ENCODE data around the gene SASH1. TPM values are rescaled to one million over a fixed set of nuclear protein-coding genes. Genes with fewer than 3 reads are reported as not detected.
A peak's percentile ranks its signal among the peaks of the same experiment; 100 is the strongest.

SASH1 gene
- polyA plus RNA-seq, 3 donors from 2014 or later, result not detected

DNA sequence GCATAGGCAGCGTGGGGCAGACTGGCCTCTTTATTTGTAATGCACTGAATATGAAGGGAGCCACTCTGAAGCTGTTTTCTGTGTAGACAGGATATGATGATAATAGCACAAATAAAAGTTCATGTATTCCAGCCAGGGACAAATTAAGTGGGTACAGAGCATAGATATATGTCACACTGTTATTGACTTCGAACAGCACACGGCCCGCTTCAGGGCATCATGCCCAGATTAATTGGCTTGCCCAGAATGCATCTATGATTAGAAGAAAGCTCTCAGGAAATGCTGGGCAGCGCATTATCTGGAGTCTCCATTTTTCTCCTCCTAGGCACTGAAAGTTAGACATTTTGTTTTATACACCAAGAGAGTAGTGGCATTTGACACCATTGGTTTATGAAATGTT lies 26.3 kb upstream of the SASH1 start:
- H3K4me1 Mint-ChIP-seq, result no peaks in the 10 kb centered on the region
- H3K36me3 Mint-ChIP-seq, result no peaks in the 10 kb centered on the region

DNA sequence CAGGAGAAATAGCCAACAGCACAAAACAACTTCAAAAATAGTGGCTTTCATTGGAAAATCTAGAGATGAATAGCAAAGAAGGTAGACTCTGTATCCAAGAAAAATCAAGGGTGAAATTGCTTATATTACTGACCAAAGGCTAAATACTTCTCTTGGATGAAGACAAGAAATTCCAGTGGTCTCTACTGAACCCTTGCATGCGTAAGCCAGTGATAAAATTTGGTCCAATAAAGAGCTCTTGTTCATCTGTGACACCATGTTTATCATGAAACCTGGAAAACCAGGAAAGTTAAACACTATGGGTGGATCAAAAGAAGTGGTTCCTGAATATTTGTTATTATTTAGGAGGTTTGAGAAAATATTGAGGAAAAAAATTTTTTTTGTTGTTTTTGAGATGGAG lies 25.6 kb upstream of the SASH1 start:
- Mint-ChIP-seq H3K27ac (no peak overlapping the region), H3K9me3 (peaks cover 0 to 3% (median 0%) of the 10 kb centered on the region in 6 donors), H3K36me3 (no peaks in the 10 kb centered on the region), H3K27me3 (ENCODE audit: low read depth in 3 of 3) (no peaks in the 10 kb centered on the region), H3K4me3 (no peak overlapping the region), H3K4me1 (no peaks in the 10 kb centered on the region)
- DNase-seq, result no peak

More for the DNA sequence above, 26.3 kb upstream of the SASH1 start:
- no peak overlapping the region for H3K4me3 Mint-ChIP-seq
- no peak for DNase-seq
- no peaks in the 10 kb centered on the region for H3K27me3 Mint-ChIP-seq (ENCODE audit: low read depth in 3 of 3)
- H3K27ac Mint-ChIP-seq, result no peak overlapping the region
- peaks cover 0 to 3% (median 0%) of the 10 kb centered on the region in 6 donors for H3K9me3 Mint-ChIP-seq

DNA sequence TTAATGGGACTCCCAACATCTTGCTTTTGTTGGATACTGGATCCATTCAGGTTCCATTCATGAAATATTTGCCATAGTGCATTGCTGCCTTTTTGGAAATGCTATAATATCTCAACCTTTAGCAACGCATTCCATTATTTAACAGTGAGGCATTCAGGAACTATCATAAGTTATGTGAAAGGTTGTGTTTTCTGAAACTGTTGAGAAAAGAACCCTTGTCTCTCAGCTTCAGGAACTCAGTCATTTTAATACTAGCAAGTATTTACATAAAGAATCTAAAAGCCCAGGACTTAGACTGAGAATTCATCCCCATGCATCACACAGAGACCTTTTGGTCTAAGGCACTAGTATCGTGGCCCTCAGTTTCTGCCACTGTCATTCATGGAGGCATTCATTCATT lies 24.9 kb upstream of the SASH1 start:
- Mint-ChIP-seq H3K27ac (no peak overlapping the region), H3K36me3 (no peaks in the 10 kb centered on the region), H3K27me3 (ENCODE audit: low read depth in 3 of 3) (peaks cover 0 to 3% (median 0%) of the 10 kb centered on the region in 3 donors), H3K4me3 (no peak overlapping the region), H3K9me3 (peaks cover 0 to 2% (median 0%) of the 10 kb centered on the region in 6 donors), H3K4me1 (no peaks in the 10 kb centered on the region)
- no peak for DNase-seq

DNA sequence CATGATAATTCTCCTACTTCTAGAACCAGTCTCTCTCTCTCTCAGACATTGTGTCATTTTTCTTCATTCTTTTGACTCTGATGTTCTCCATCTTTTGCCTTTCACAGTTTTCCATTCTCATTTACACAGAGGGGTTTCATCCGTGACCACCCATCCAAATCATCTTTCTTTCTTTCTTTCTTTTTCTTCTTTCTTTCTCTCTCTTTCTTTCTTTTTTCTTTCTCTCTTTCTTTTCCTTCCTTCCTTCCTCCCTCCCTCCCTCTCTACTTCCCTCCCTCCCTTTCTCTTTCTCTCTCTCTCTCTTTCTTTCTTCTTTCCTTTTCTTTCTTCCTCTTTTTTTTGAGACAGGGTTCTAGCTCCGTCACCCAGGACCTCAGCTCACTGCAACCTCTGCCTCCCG lies 19.9 kb upstream of the SASH1 start:
- Mint-ChIP-seq H3K4me1 (peaks cover 0 to 12% of the 10 kb centered on the region in 2 donors), H3K9me3 (peaks cover 0 to 2% (median 0%) of the 10 kb centered on the region in 6 donors), H3K27me3 (ENCODE audit: low read depth in 3 of 3) (peaks cover 0 to 3% (median 2%) of the 10 kb centered on the region in 3 donors), H3K36me3 (no peaks in the 10 kb centered on the region), H3K4me3 (no peak overlapping the region), H3K27ac (no peak overlapping the region)
- DNase-seq, result no peak

DNA sequence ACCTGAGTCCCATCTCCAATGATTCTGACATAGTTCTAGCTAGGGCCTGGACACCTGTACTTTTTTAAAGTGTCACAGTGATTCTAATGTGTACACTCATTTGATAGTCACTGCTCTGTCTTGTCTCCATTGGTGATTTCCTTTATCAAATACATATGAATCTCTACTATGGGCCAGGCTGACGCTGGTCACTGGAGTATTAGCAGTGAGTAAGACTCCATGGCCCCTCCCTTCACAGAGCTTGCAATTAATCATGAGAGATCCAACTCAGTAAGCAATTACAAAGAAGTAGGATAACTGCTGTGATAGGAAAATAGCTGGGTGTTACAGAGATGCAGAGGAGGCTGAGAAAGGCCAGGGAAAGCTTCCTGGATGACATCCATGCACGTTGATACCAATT lies 19.3 kb upstream of the SASH1 start:
- H3K4me1 Mint-ChIP-seq, result peaks cover 0 to 12% of the 10 kb centered on the region in 2 donors
- peaks cover 0 to 2% (median 0%) of the 10 kb centered on the region in 6 donors for H3K9me3 Mint-ChIP-seq
- no peak for DNase-seq
- H3K27ac Mint-ChIP-seq, result no peak overlapping the region
- no peaks in the 10 kb centered on the region for H3K36me3 Mint-ChIP-seq
- peaks cover 0 to 3% (median 2%) of the 10 kb centered on the region in 3 donors for H3K27me3 Mint-ChIP-seq (ENCODE audit: low read depth in 3 of 3)
- H3K4me3 Mint-ChIP-seq, result no peak overlapping the region

DNA sequence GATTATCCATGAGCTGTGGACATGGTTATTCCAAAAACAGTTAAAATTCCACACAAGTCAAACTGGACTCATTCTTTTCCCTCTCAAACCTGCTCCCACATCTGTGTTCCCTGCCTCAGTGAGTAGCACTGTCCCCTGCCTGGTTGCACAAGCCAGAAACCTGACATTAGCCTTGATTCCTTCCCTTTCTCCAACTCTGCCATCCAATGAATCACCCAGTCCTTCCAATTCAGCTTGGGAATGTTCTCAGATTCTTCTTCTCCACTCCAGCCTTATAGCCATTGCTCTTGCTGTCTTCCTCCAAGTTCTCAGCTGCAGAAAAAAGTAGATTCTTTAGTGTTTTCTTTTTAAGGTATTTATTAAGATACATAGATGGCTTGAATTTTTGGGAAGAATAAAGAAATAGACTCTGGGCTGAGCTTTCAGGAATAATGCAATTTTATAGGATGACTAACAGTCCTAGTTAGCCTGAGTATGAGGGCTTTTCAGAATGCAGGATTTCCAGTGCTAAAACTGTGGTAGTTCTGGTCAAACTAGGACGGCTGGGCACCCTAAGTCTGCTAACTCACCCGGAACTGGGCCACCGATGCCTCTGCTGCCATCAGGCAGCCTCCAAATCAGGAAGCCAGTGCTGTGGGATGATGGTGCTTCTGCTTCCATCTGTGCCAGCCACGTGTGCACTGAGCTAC lies 18.2 kb upstream of the SASH1 start:
- H3K4me1 Mint-ChIP-seq, result peaks cover 0 to 12% of the 10 kb centered on the region in 2 donors
- DNase-seq, result peak in 2 of 3 donors; percentile 3 to 14
- no peaks in the 10 kb centered on the region for H3K36me3 Mint-ChIP-seq
- H3K9me3 Mint-ChIP-seq, result peaks cover 0 to 2% (median 0%) of the 10 kb centered on the region in 6 donors
- H3K4me3 Mint-ChIP-seq, result peak overlapping the region in 1 of 5 donors; percentile 57
- no peak overlapping the region for H3K27ac Mint-ChIP-seq
- H3K27me3 Mint-ChIP-seq (ENCODE audit: low read depth in 3 of 3), result peaks cover 0 to 3% (median 2%) of the 10 kb centered on the region in 3 donors

DNA sequence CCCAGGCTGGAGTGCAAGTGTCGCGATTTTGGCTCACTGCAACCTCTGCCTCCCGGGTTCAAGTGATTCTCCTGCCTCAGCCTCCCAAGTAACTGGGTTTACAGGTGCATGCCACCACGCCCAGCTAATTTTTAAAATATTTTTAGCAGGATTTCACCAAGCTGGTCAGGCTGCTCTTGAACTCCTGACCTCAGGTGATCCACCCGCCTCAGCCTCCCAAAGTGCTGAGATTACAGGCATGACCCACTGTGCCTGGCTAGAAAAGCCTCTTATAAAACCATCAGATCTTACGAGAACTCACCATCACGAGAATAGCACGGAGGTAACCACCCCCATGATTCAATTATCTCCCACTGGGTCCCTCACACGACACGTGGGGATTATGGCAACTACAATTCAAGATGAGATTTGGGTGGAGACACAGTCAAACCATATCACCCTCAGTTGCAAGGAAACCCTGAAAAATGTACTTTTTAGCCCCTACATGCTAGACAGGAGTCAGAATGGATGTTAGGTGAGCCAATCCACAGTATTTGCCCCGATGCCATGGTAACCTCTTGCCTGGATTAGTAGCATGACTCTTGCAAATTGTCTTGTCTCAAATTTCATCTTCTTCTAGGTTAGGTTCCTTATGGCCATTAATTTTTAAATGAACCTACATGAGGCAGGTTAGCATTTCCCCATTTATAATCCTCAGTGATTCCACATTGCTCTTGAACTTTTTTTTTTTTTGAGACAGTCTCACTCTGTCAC lies 17.1 kb upstream of the SASH1 start:
- H3K36me3 Mint-ChIP-seq, result no peaks in the 10 kb centered on the region

DNA sequence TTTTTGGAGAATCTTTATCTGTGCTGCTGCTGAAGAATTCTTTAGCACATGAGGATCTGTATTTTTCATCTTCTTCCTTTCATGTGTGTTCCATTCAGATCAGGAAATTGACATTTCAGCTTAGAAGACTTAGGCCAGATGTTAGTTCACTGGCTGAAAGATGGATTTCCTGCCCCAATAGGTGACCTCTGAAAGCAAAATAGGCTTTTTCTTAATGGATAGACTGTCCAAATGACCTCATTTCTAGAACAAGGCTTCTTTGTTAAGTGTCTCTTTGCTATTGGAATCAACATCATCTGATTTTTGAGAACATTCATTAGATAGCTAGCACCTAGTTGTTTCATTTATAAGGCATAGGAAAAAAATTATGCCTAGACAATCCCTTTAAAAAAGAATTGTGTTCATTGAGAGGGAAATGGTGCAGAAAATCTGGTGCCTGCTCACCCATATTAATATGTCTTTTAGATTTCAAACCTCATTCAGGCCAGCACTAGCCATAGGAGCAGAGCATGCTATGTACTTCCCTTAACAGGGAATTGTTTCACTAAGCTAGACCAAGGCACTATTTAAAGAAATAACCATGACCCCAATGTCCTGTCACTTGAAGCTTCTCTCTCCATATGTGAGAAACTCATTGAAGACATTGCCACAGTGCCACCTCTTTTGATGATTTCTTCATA lies 13.6 kb upstream of the SASH1 start:
- Mint-ChIP-seq H3K27me3 (ENCODE audit: low read depth in 3 of 3) (peaks cover 1 to 3% (median 2%) of the 10 kb centered on the region in 3 donors), H3K4me3 (no peak overlapping the region), H3K4me1 (peaks cover 0 to 12% of the 10 kb centered on the region in 2 donors), H3K27ac (no peak overlapping the region), H3K9me3 (peaks cover 0 to 1% (median 0%) of the 10 kb centered on the region in 6 donors), H3K36me3 (no peaks in the 10 kb centered on the region)
- DNase-seq, result no peak

More for the DNA sequence above, 17.1 kb upstream of the SASH1 start:
- peaks cover 0 to 3% (median 2%) of the 10 kb centered on the region in 3 donors for H3K27me3 Mint-ChIP-seq (ENCODE audit: low read depth in 3 of 3)
- H3K9me3 Mint-ChIP-seq, result peaks cover 0 to 2% (median 0%) of the 10 kb centered on the region in 6 donors
- H3K4me3 Mint-ChIP-seq, result no peak overlapping the region
- DNase-seq, result no peak
- peaks cover 0 to 12% of the 10 kb centered on the region in 2 donors for H3K4me1 Mint-ChIP-seq
- H3K27ac Mint-ChIP-seq, result no peak overlapping the region

DNA sequence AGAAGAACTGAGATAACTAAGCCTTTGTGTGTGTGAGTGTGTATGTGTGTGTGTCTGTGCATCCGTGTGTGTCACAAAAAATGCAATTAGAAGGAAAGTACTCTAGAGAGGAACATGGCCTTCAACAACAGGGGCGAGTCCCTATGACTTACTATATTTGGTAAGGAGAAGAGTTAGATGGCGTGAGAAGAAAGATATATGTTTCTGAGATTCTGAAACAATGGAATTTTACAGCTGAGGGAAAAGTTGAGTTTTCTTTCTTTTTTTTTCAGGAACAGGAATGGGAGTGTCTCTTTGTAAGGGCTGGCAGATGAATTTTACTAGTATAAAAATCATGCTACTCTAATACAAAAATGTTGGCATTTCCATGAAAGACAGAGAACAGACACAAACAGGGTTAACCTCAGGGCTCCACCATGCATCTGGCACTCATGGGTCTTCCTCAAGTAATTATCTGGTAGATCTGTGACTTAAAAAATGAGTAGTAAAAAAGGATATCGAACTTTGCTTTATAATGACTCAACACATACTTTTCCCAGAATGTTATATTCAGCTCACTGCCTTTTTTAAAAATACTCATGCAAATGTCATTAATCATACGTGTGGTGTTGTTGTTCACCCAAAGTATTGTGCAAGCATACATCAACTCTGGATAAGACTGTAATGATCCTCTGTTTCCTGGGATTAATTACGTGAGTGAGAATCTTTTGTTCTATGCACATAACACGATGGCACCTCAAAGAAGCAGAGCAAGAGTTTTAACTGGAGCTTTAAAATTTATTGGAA lies 12.8 kb upstream of the SASH1 start:
- peaks cover 1 to 3% (median 2%) of the 10 kb centered on the region in 3 donors for H3K27me3 Mint-ChIP-seq (ENCODE audit: low read depth in 3 of 3)
- H3K9me3 Mint-ChIP-seq, result peaks cover 0 to 1% (median 0%) of the 10 kb centered on the region in 6 donors
- H3K4me1 Mint-ChIP-seq, result peaks cover 0 to 5% of the 10 kb centered on the region in 2 donors
- no peak for DNase-seq
- no peak overlapping the region for H3K4me3 Mint-ChIP-seq
- no peaks in the 10 kb centered on the region for H3K36me3 Mint-ChIP-seq
- no peak overlapping the region for H3K27ac Mint-ChIP-seq

DNA sequence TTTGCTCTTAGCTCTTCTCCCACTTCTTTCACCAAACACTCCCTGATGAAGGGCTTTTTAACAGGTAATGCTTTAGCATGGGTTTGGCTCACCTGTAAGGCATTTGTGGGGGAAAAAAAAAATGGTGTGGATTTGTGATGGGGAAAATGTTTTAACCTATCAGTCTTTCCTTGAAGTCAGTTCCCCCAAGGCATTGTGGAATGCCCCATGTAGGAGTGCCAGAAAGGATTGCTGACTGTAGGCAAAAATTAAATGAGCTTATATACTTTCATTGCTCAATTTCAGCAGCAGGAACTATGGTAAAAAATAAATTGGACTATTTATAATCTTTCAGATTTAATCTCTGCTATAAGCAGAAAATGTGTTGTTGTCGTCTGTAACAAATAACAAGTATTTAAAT lies 10.6 kb upstream of the SASH1 start:
- Mint-ChIP-seq H3K36me3 (no peaks in the 10 kb centered on the region), H3K27me3 (ENCODE audit: low read depth in 3 of 3) (peaks cover 3 to 7% (median 6%) of the 10 kb centered on the region in 3 donors), H3K27ac (no peak overlapping the region), H3K4me1 (no peaks in the 10 kb centered on the region), H3K9me3 (peaks cover 0 to 1% (median 0%) of the 10 kb centered on the region in 6 donors), H3K4me3 (no peak overlapping the region)
- DNase-seq, result no peak

DNA sequence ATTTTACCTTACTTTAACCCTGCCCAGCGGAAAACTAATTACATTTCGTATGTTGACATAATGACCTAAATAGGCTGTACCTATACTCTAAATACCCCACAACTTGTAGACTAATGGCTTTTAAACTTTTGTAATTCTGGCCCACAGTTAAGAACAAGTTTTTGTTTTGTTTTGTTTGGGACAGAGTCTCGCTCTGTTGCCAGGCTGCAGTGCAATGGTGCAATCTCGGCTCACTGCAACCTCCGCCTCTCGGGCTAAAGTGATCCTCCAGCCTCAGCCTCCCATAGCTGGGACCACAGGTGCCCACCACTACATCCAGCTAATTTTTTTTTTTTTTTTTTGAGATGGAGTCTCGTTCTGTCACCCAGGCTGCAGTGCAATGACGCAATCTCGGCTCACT lies 5.7 kb upstream of the SASH1 start:
- Mint-ChIP-seq H3K4me3 (no peak overlapping the region), H3K27me3 (ENCODE audit: low read depth in 3 of 3) (peaks cover 8 to 11% (median 10%) of the 10 kb centered on the region in 3 donors), H3K27ac (no peak overlapping the region), H3K36me3 (no peaks in the 10 kb centered on the region), H3K9me3 (peaks cover 0 to under 1% (median 0%) of the 10 kb centered on the region in 6 donors), H3K4me1 (peaks cover 0 to 1% of the 10 kb centered on the region in 2 donors)
- DNase-seq, result no peak

DNA sequence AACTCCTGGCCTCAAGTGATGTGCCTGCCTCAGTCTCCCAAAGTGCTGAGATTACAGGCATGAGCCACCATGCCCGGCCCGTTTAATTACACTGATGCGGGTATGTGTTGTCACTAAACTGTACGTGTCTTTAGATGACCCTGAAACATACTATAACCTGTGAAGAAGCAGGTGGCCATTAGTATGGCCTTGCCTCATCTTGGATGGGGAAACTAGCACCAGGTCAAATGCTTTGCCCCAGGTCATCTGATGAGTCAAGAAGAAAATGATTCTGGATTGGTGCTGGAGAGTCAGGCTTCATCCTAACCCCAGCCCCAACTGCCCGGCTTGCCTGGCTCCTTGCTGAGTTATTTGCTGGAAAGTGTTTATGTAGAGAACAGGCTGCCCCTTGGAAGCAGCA lies 2.9 kb upstream of the SASH1 start:
- Mint-ChIP-seq H3K27ac (no peak overlapping the region), H3K4me3 (no peak overlapping the region), H3K36me3 (no peaks in the 10 kb centered on the region), H3K4me1 (peaks cover 6 to 7% of the 10 kb centered on the region in 2 donors), H3K27me3 (ENCODE audit: low read depth in 3 of 3) (peaks cover 10 to 19% (median 12%) of the 10 kb centered on the region in 3 donors), H3K9me3 (no peaks in the 10 kb centered on the region)
- no peak for DNase-seq

DNA sequence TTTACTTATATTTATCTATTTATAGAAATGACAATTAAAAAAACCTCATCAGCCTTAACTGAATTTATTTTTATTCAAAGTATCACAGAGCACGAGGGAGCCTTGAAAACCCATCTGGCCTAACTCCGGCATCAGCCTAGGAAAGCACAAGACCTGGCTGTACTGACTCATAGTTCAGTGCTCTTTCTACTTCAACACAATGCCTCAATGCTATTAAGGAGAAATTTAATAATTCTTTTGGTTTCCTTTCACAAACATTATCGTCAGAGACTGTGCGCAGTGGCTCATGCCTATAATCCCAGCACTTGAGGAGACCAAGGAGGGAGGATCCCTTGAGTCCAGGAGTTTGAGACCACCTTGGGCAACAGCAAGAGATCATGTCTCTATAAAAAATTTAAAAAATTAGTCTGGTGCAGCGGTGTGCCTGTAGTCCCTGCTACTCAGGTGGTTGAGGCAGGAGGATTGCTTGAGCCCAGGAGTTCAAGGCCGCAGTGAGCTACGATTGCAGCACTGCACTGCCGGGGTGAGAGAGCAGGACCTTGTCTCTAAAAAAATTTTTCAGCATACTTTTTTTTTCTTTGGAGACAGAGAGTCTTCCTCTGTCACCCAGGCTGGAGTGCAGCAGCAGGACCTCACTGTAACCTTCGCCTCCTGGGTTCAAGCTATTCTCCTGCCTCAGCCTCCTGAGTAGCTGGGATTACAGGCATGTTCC lies 1.9 kb upstream of the SASH1 start:
- Mint-ChIP-seq H3K36me3 (no peaks in the 10 kb centered on the region), H3K4me3 (no peak overlapping the region), H3K9me3 (no peaks in the 10 kb centered on the region), H3K27ac (no peak overlapping the region), H3K27me3 (ENCODE audit: low read depth in 3 of 3) (peaks cover 9 to 19% (median 10%) of the 10 kb centered on the region in 3 donors), H3K4me1 (peaks cover 6 to 7% of the 10 kb centered on the region in 2 donors)
- DNase-seq, result no peak
